ENCODE measurements around the gene RSRC1.

Gene RSRC1

GRCh38 chr3:158140396-158140795 is 30.5 kb downstream of the RSRC1 start:
- Histone ChIP-seq H3K9me3 (ENCODE audit: insufficient read depth, low read depth, low read length) (no peaks in the 10 kb centered on the region), H3K4me1 (ENCODE audit: insufficient read depth, low read length) (no peaks in the 10 kb centered on the region), H3K27me3 (ENCODE audit: insufficient read depth, low read length) (no peaks in the 10 kb centered on the region), H3K36me3 (ENCODE audit: insufficient read depth, low read length) (0 out of 2 replicates have a peak, but pooled peaks cover 3% of the 10 kb centered on the region), H3K9ac (ENCODE audit: low read depth, low read length) (no peak overlapping the region), H3K27ac (ENCODE audit: low read depth, low read length) (no peak overlapping the region), H3K4me3 (ENCODE audit: low read length) (no peak overlapping the region)
- 90% methylated on average over 2 of the region's 2 CpGs for WGBS

DNA sequence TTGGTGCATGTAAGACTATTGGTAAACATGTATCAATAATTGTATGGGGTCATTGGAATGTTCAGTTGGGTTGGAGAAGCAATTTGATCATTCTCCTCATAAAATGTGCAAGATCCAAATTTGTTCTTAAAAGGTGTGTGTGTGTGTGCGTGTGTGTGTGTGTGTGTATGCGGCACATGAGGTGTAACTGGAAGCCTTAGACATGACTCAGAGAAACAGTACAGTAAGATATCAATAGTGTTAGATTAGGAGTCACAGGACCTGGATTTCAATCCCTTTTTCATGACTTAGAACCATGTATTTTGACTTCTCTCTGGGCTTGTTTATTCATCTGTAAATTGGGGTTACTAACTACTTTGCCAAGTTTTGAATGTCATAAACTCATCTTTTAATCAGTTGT is 38.3 kb downstream of the RSRC1 start:
- Histone ChIP-seq H3K9me3 (ENCODE audit: insufficient read depth, low read depth, low read length) (no peaks in the 10 kb centered on the region), H3K27ac (ENCODE audit: low read depth, low read length) (no peak overlapping the region), H3K4me3 (ENCODE audit: low read length) (no peak overlapping the region), H3K9ac (ENCODE audit: low read depth, low read length) (no peak overlapping the region), H3K27me3 (ENCODE audit: insufficient read depth, low read length) (no peaks in the 10 kb centered on the region), H3K36me3 (ENCODE audit: insufficient read depth, low read length) (no peaks in the 10 kb centered on the region), H3K4me1 (ENCODE audit: insufficient read depth, low read length) (no peaks in the 10 kb centered on the region)
- 69% methylated on average over 2 of the region's 2 CpGs for WGBS

DNA sequence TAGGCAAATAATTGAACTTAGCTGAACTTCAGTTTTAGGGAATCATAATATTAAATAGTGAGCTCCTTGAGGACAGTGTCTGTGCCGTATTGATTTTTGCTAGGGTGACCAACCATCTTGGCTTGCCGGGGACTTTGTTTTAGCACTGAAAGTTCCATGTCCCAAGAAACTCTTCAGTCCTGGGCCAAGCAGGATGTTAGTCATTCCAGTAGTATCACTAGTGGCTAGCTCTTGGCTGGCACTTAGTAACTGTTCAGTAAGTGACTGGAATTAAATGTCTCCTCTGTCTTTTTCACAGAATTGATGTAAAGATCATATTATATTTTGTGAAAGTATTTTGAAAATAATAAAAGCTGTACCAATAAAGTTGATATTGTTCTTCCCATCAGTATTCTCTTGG is 42.3 kb downstream of the RSRC1 start:
- 94% methylated on average over 2 of the region's 2 CpGs for WGBS
- Histone ChIP-seq H3K36me3 (ENCODE audit: insufficient read depth, low read length) (no peaks in the 10 kb centered on the region), H3K27me3 (ENCODE audit: insufficient read depth, low read length) (no peaks in the 10 kb centered on the region), H3K4me1 (ENCODE audit: insufficient read depth, low read length) (no peaks in the 10 kb centered on the region), H3K27ac (ENCODE audit: low read depth, low read length) (no peak overlapping the region), H3K9me3 (ENCODE audit: insufficient read depth, low read depth, low read length) (no peaks in the 10 kb centered on the region), H3K4me3 (ENCODE audit: low read length) (no peak overlapping the region), H3K9ac (ENCODE audit: low read depth, low read length) (no peak overlapping the region)

DNA sequence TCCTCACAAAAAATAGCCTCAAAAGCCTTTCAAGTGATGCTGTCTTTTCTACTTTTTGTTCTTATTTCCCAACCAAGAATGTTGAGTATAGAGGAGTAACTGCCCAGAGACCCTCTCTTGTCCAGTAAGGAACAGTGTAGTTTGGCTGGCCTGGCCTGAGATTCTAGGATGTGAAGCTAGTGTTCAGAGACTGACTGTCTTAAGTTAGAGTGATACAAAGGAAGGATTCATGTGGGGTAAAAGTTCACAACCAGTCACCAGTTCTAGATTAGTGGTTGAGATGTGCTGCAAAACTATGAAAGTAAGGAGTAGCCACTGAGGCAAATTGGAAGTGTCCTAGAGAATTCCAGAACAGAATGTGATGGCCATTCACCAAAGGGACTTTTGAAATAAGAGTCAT is 49.1 kb downstream of the RSRC1 start:
- H3K4me1 ChIP-seq (ENCODE audit: insufficient read depth, low read length) = no peaks in the 10 kb centered on the region
- no peaks in the 10 kb centered on the region for H3K9me3 ChIP-seq (ENCODE audit: insufficient read depth, low read depth, low read length)
- H3K4me3 ChIP-seq (ENCODE audit: low read length) = no peak overlapping the region
- no peaks in the 10 kb centered on the region for H3K27me3 ChIP-seq (ENCODE audit: insufficient read depth, low read length)
- H3K36me3 ChIP-seq (ENCODE audit: insufficient read depth, low read length) = no peaks in the 10 kb centered on the region
- H3K27ac ChIP-seq (ENCODE audit: low read depth, low read length) = no peak overlapping the region
- no peak overlapping the region for H3K9ac ChIP-seq (ENCODE audit: low read depth, low read length)

DNA sequence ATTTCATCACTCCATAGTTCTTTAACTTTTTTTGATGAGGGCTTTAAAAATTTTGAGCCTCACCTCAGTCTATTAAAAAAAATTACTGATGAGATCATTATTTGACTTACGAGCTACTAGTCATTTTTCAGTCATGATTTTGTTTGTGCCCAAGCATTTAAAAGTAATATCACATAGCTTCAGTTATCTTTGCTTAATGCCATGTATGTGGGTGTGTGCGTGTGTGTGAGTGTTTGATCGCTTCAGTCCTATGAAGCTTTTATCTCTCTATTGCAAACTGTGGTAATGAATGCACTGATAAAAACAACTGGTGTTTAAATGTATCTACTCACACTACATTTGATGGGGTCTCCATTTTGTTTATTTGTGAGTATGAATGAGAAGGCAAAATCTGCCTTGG is 49.8 kb downstream of the RSRC1 start:
- Histone ChIP-seq H3K4me1 (ENCODE audit: insufficient read depth, low read length) (no peaks in the 10 kb centered on the region), H3K27me3 (ENCODE audit: insufficient read depth, low read length) (no peaks in the 10 kb centered on the region), H3K27ac (ENCODE audit: low read depth, low read length) (no peak overlapping the region), H3K9ac (ENCODE audit: low read depth, low read length) (no peak overlapping the region), H3K9me3 (ENCODE audit: insufficient read depth, low read depth, low read length) (no peaks in the 10 kb centered on the region), H3K36me3 (ENCODE audit: insufficient read depth, low read length) (no peaks in the 10 kb centered on the region), H3K4me3 (ENCODE audit: low read length) (no peak overlapping the region)
- no CpG with 5 or more reads among the region's 3 CpGs for WGBS

- no peak overlapping the region for H3K4me3 ChIP-seq (ENCODE audit: low read length)
- no peaks in the 10 kb centered on the region for H3K9me3 ChIP-seq (ENCODE audit: insufficient read depth, low read depth, low read length)
- no peaks in the 10 kb centered on the region for H3K36me3 ChIP-seq (ENCODE audit: insufficient read depth, low read length)
- no peak overlapping the region for H3K27ac ChIP-seq (ENCODE audit: low read depth, low read length)
- no peaks in the 10 kb centered on the region for H3K4me1 ChIP-seq (ENCODE audit: insufficient read depth, low read length)
- H3K27me3 ChIP-seq (ENCODE audit: insufficient read depth, low read length) = no peaks in the 10 kb centered on the region
- no peak overlapping the region for H3K9ac ChIP-seq (ENCODE audit: low read depth, low read length)
These were observed 51.1 kb downstream of the RSRC1 start for GRCh38 chr3:158160958-158161357.

DNA sequence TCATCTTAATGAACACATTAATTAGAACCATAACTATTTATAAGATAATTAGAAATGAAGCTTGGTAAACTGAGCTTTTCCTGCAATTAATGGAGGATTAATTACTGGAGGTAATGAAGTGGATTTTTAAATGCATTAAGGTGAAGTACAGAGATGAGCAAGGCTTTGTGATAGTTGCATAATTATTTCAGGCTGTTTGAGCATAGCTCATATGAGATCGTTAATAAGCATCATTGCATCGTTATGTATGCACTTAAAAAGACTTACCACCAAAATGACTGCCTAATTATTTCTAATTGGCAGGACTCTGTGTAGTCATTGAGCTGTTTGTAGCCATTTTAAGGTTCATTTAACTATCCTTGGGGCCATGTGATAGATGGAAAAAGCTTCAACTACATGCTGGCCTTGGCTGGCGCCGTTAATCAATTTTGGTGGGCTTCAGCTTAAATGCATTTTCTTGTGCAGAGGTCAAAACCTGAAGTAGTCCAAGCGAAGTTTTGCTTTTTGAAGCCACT is 55.3 kb downstream of the RSRC1 start:
- WGBS = 93% methylated on average over 5 of the region's 5 CpGs
- H3K4me3 ChIP-seq (ENCODE audit: low read length) = no peak overlapping the region

DNA sequence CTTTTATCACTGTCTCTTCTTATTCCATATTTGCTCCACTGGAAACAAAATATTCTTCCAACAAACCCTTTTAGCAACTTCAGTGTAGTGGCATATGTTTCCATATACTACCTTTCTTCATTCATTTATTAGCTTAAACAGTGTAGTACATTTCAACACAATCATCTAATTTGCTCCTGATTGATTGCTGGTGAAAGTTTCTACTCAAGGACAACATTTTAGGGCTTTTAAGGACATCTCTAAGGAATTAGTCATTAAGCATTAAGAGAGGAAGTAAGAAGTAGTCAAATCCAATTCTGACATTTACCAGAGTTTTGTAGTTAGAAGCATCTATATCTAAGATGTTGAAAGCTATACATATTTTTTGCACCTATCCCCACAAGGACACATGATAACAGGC is 55.8 kb downstream of the RSRC1 start:
- Histone ChIP-seq H3K27ac (ENCODE audit: low read depth, low read length) (no peak overlapping the region), H3K4me3 (ENCODE audit: low read length) (no peak overlapping the region), H3K36me3 (ENCODE audit: insufficient read depth, low read length) (no peaks in the 10 kb centered on the region), H3K9me3 (ENCODE audit: insufficient read depth, low read depth, low read length) (no peaks in the 10 kb centered on the region), H3K4me1 (ENCODE audit: insufficient read depth, low read length) (no peaks in the 10 kb centered on the region), H3K9ac (ENCODE audit: low read depth, low read length) (no peak overlapping the region), H3K27me3 (ENCODE audit: insufficient read depth, low read length) (no peaks in the 10 kb centered on the region)

More for the DNA sequence above, 55.3 kb downstream of the RSRC1 start:
- Histone ChIP-seq H3K27me3 (ENCODE audit: insufficient read depth, low read length) (no peaks in the 10 kb centered on the region), H3K36me3 (ENCODE audit: insufficient read depth, low read length) (no peaks in the 10 kb centered on the region), H3K4me1 (ENCODE audit: insufficient read depth, low read length) (no peaks in the 10 kb centered on the region), H3K27ac (ENCODE audit: low read depth, low read length) (no peak overlapping the region), H3K9ac (ENCODE audit: low read depth, low read length) (no peak overlapping the region), H3K9me3 (ENCODE audit: insufficient read depth, low read depth, low read length) (no peaks in the 10 kb centered on the region)

DNA sequence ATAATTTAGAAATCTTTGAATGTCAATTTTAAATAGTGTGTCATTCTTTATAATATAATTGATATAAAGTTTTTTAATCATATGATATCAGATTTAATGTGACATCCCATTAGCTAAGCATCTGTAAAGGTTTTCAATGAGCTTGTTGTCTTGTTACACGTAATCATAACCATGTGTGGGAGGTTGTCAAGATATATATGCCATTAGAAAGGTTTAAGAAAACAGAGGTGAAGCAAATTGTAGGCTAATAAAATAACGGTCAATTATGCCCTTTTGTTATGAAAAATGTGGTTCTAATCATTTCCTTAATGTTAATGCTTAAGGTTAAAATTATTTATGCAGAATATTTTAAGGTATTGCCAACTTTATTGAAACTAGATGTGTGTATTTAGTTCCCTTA is 56.3 kb downstream of the RSRC1 start:
- 93% methylated on average over 2 of the region's 2 CpGs for WGBS
- Histone ChIP-seq H3K36me3 (ENCODE audit: insufficient read depth, low read length) (no peaks in the 10 kb centered on the region), H3K9ac (ENCODE audit: low read depth, low read length) (no peak overlapping the region), H3K4me3 (ENCODE audit: low read length) (no peak overlapping the region), H3K4me1 (ENCODE audit: insufficient read depth, low read length) (no peaks in the 10 kb centered on the region), H3K27me3 (ENCODE audit: insufficient read depth, low read length) (no peaks in the 10 kb centered on the region), H3K9me3 (ENCODE audit: insufficient read depth, low read depth, low read length) (no peaks in the 10 kb centered on the region), H3K27ac (ENCODE audit: low read depth, low read length) (no peak overlapping the region)

DNA sequence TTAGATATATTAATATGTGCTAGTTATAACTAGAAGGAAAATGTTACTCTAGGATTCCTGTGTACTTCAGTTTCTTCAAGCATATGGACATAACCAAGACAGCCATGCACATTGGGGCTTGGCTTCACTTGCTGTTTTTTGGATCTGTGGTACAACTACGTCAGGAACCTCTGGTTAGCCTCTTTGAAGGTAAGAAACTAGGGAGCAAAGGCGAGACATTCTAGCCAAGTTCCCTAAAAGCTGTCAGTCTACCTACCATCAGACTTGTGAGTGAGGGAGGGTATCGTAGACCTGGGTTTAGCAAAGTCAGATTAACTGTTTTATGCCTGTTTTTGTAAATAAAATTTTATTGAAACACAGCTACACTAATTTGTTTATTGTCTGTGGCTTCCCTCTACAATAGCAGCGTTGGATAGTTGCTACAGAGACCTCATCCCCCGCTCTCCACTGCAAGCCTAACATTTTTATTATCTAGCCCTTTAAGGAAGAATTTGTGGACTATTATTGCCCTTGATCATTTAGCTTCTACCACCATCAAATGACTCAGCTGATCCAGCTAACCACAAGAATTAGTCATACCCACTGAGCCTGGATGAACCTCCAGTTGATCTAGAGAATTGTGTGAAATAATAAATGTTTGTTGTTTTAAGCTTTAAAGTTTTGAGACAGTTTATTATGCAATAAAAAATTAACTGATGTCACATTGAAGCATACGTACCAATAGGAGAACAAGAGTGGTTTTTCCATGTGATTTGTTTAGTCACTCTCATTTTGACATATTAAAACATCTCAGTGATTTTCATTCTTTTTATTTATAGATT is 58.1 kb downstream of the RSRC1 start:
- Histone ChIP-seq H3K9ac (ENCODE audit: low read depth, low read length) (no peak overlapping the region), H3K27ac (ENCODE audit: low read depth, low read length) (no peak overlapping the region), H3K9me3 (ENCODE audit: insufficient read depth, low read depth, low read length) (no peaks in the 10 kb centered on the region), H3K4me1 (ENCODE audit: insufficient read depth, low read length) (no peaks in the 10 kb centered on the region), H3K27me3 (ENCODE audit: insufficient read depth, low read length) (no peaks in the 10 kb centered on the region), H3K36me3 (ENCODE audit: insufficient read depth, low read length) (no peaks in the 10 kb centered on the region), H3K4me3 (ENCODE audit: low read length) (no peak overlapping the region)
- 77% methylated on average over 5 of the region's 6 CpGs for whole genome bisulfite sequencing

DNA sequence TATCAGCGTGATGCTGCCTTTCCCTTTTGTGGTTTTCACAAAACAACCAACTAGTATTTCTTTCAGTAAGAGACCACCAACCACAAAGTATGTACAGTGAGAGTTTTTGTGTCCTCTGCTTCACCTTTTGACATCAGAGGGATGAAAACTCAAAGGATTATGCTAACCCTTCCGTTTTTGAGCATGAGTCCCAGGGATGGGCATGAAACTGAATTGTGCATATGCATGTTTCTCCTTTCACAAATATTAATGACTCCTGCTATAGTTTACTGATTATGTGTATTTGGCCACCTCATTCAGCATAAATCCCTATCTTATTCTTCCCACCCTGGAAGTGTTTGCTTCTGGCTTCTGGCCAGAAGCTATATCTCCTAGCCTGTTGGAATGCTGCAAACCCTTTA is 59.2 kb downstream of the RSRC1 start:
- 82% methylated on average over 2 of the region's 2 CpGs for WGBS

GRCh38 chr3:158181096-158181495 is 71.2 kb downstream of the RSRC1 start:
- H3K9me3 ChIP-seq (ENCODE audit: insufficient read depth, low read depth, low read length) = no peaks in the 10 kb centered on the region
- WGBS = 80% methylated on average over 1 of the region's 1 CpG
- H3K36me3 ChIP-seq (ENCODE audit: insufficient read depth, low read length) = no peaks in the 10 kb centered on the region
- no peaks in the 10 kb centered on the region for H3K27me3 ChIP-seq (ENCODE audit: insufficient read depth, low read length)
- H3K4me3 ChIP-seq (ENCODE audit: low read length) = no peak overlapping the region
- H3K27ac ChIP-seq (ENCODE audit: low read depth, low read length) = no peak overlapping the region
- H3K9ac ChIP-seq (ENCODE audit: low read depth, low read length) = no peak overlapping the region
- H3K4me1 ChIP-seq (ENCODE audit: insufficient read depth, low read length) = no peaks in the 10 kb centered on the region

More for the DNA sequence above, 59.2 kb downstream of the RSRC1 start:
- no peaks in the 10 kb centered on the region for H3K36me3 ChIP-seq (ENCODE audit: insufficient read depth, low read length)
- no peaks in the 10 kb centered on the region for H3K9me3 ChIP-seq (ENCODE audit: insufficient read depth, low read depth, low read length)
- no peaks in the 10 kb centered on the region for H3K27me3 ChIP-seq (ENCODE audit: insufficient read depth, low read length)
- no peak overlapping the region for H3K9ac ChIP-seq (ENCODE audit: low read depth, low read length)
- H3K27ac ChIP-seq (ENCODE audit: low read depth, low read length) = no peak overlapping the region
- no peaks in the 10 kb centered on the region for H3K4me1 ChIP-seq (ENCODE audit: insufficient read depth, low read length)
- no peak overlapping the region for H3K4me3 ChIP-seq (ENCODE audit: low read length)

Measured in HUES64 (cell line).